PC-9 (cell line): ENCODE results near the gene HMMR. TPM values are rescaled to one million over a fixed set of nuclear protein-coding genes. Genes with fewer than 3 reads are reported as not detected.

Experiments
- BruUV-seq: library from RNA; stranded (reverse); fragments of 400-500 nt; replicated peaks from 2 replicates; lab custom pipeline; 2021; lab: Mats Ljungman, UMichigan
- CTCF ChIA-PET: fragments of 300-600 bp; sonication (Branson Sonifier 250); formaldehyde crosslinking; loops from one replicate; lab custom pipeline; 2022; ENCODE audit warnings: antibody characterized with exemption; lab: Charles Lee
- POLR2A ChIA-PET: fragments of 300-600 bp; sonication (Branson Sonifier 250); formaldehyde crosslinking; loops from one replicate; lab custom pipeline; 2022; ENCODE audit warnings: antibody characterized with exemption; ENCODE audit not compliant: unreplicated experiment; lab: Charles Lee
- DNase-seq, 2 experiments: peaks; one replicate each; pipeline versions ENCODE4 v3.0.0 to v3.0.0-alpha.2; 2015 to 2022; ENCODE audit warnings: mixed read lengths in 1 of 2
- H2AFZ ChIP-seq: fragments of 200-600 bp; sonication (generic); 2 replicates; pipeline ENCODE4 v1.8.1; 2017; ENCODE audit warnings: antibody characterized with exemption
- H3F3A ChIP-seq: fragments of 200-600 bp; sonication (generic); 2 replicates; pipeline ENCODE4 v1.8.1; 2017; ENCODE audit warnings: antibody characterized with exemption, mild to moderate bottlenecking, low read depth; ENCODE audit not compliant: insufficient read depth
- H3K27ac ChIP-seq: fragments of 200-600 bp; sonication (generic); 2 replicates; pipeline ENCODE4 v1.6.1; 2016; ENCODE audit warnings: mixed run types
- H3K27me3 ChIP-seq: fragments of 200-600 bp; sonication (generic); 2 replicates; pipeline ENCODE4 v1.6.1; 2016; ENCODE audit warnings: low read depth, mixed run types; ENCODE audit not compliant: insufficient read depth
- H3K36me3 ChIP-seq: fragments of 200-600 bp; sonication (generic); 2 replicates; pipeline ENCODE4 v1.6.1; 2016; ENCODE audit warnings: low read depth, mixed run types
- H3K4me1 ChIP-seq: fragments of 200-600 bp; sonication (generic); replicated peaks from 2 replicates; pipeline ENCODE4 v1.6.1; 2016; ENCODE audit warnings: mixed run types; ENCODE audit not compliant: insufficient read depth
- H3K4me2 ChIP-seq: fragments of 200-600 bp; sonication (generic); 2 replicates; pipeline ENCODE4 v1.6.1; 2017; ENCODE audit warnings: mixed run types
- H3K4me3 ChIP-seq: fragments of 200-600 bp; sonication (generic); 2 replicates; pipeline ENCODE4 v1.6.1; 2016; ENCODE audit warnings: mixed run types
- H3K79me2 ChIP-seq: fragments of 200-600 bp; sonication (generic); 2 replicates; pipeline ENCODE4 v1.6.1; 2017; ENCODE audit warnings: low read depth, mixed run types
- H3K9me2 ChIP-seq: fragments of 200-600 bp; sonication (generic); 2 replicates; pipeline ENCODE4 v1.8.1; 2017; ENCODE audit warnings: mild to moderate bottlenecking; ENCODE audit not compliant: insufficient read depth
- H3K9me3 ChIP-seq: fragments of 200-600 bp; sonication (generic); 2 replicates; pipeline ENCODE4 v1.8.1; 2016; ENCODE audit warnings: low read depth; ENCODE audit not compliant: insufficient read depth
- H4K20me1 ChIP-seq: fragments of 200-600 bp; sonication (generic); 2 replicates; pipeline ENCODE4 v1.8.1; 2017; ENCODE audit not compliant: insufficient read depth
- EZH2 ChIP-seq: fragments of 200-600 bp; sonication (generic); IDR thresholded peaks from 2 replicates; pipeline ENCODE4 v1.8.0; 2017; ENCODE audit warnings: antibody characterized with exemption, low read depth
- intact Hi-C: fragments of 100-400 bp; cut with micrococcal nuclease; formaldehyde crosslinking; loops from one replicate; pipeline ENCODE4 v1.10.0; 2022; ENCODE audit not compliant: unreplicated experiment
- total RNA-seq: library from RNA; stranded (reverse); gene quantifications from 2 replicates; pipeline ENCODE4 v1.2.3, GENCODE V29; 2021
- TF ChIP-seq, protein P1 (sequence below): fragments of 200-600 bp; sonication (generic); conservative IDR thresholded peaks from 2 replicates; pipeline ENCODE4 v1.6.1; 2017; ENCODE audit warnings: mixed run types, antibody characterized with exemption, mild to moderate bottlenecking, moderate library complexity

Gene HMMR
- total RNA-seq, 1 experiment from 2014 or later, result 94.5 TPM

DNA sequence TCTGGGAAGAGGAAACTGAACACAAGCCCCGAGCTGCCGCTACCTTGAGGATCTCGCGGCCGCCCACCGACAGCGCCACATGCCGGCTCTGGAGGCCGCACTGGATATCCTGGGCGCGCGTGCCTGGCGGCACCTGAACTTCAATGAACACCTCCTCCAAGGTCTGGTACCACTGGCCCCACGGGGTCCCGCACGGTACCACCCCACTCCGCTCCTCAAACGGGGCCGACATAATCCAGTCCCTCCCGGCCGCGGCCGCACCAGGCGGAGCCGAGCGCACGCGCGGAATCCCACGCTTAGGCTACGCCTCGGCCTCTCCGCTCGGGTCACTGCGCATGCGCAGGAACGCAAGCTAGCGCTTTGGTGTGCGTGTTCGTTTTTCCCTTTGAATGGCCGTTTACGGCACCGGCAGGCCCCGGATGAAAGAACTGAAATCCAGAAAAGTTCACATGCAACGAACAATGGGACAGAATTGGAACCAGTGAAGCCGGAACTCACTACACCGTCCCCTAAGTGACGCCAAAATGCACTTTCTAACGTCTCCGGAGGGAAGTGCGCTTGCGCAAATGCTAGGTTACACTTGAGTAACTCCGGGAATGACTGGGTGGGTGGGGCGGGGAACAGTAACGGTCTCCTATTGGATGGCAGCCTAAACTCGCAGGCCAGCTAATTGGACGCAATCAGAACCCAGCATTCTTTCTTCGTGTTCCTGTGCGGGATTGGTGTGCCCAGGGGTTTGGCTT, 442 bp upstream of the HMMR start, which contains the start of gene NUDCD2:
Gene NUDCD2, minus strand, starts transcription at position 284 of the 743 bp plus-strand sequence. Its CDS starts 52 bp downstream, at position 232.
- CTCF ChIA-PET, result interaction anchor here (0.6 to 1.2 kb wide), 4 partner anchors 9 to 1493 kb away, joined by 3 to 13 read pairs (median 6); no protein-coding TSS in a partner anchor
- peaks cover 36% of the 10 kb centered on the region for H3K4me1 ChIP-seq
- H3K27ac ChIP-seq, result peak within 1 kb of the TSS; percentile 95
- intact Hi-C loops, result loop anchor here (1.0 to 2.0 kb wide), 2 partner anchors 23 to 45 kb away; partner anchors contain the start of genes CCNG1 and MAT2B
- peak; percentile 91 to 96 for DNase-seq
- TF ChIP-seq EZH2, result no peak
- TF ChIP-seq, protein P1, sequence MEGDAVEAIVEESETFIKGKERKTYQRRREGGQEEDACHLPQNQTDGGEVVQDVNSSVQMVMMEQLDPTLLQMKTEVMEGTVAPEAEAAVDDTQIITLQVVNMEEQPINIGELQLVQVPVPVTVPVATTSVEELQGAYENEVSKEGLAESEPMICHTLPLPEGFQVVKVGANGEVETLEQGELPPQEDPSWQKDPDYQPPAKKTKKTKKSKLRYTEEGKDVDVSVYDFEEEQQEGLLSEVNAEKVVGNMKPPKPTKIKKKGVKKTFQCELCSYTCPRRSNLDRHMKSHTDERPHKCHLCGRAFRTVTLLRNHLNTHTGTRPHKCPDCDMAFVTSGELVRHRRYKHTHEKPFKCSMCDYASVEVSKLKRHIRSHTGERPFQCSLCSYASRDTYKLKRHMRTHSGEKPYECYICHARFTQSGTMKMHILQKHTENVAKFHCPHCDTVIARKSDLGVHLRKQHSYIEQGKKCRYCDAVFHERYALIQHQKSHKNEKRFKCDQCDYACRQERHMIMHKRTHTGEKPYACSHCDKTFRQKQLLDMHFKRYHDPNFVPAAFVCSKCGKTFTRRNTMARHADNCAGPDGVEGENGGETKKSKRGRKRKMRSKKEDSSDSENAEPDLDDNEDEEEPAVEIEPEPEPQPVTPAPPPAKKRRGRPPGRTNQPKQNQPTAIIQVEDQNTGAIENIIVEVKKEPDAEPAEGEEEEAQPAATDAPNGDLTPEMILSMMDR, result no peak; the same call in 1 of the 2 replicates
- POLR2A ChIA-PET, result interaction anchor here (0.6 to 2.6 kb wide), 9 partner anchors 14 to 535 kb away, joined by 3 to 38 read pairs (median 6); partner anchors contain the start of genes CCNG1 and MAT2B
- H3K9me3 ChIP-seq, result no peaks in the 10 kb centered on the region
- H3K4me3 ChIP-seq, result peak within 1 kb of the TSS; percentile 97
- H3F3A ChIP-seq, result peaks cover 32% of the 10 kb centered on the region
- H3K79me2 ChIP-seq, result peaks cover 71% of the 10 kb centered on the region
- H3K36me3 ChIP-seq, result peaks cover 6% of the 10 kb centered on the region
- H3K27me3 ChIP-seq, result no peaks in the 10 kb centered on the region
- H3K4me2 ChIP-seq, result peak within 1 kb of the TSS; percentile 98
- H4K20me1 ChIP-seq, result no peaks in the 10 kb centered on the region
- H3K9me2 ChIP-seq, result no peaks in the 10 kb centered on the region
- peak within 1 kb of the TSS; percentile 93 for H2AFZ ChIP-seq
- no TSS peak for BruUV-seq

DNA sequence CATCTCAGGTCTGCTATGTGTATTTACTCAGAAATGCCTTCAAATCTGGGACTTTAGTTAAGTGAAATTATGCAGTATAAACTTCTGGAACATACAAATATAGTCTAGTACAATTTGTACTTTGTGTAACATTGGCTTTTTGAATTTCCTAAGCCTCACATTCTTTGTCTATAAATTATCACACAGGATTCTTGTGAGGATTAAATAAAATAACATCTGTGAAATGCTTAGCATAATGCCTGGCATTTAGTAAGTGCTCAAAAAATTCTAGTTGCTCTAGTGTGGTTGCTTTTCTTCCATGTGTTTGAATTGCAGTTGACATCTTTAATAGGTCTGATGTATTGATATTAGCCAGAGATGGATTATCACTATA, 2.6 kb downstream of the HMMR start:
- Histone ChIP-seq H3F3A (peaks cover 27% of the 10 kb centered on the region), H3K9me3 (no peaks in the 10 kb centered on the region), H3K9me2 (no peaks in the 10 kb centered on the region), H3K4me1 (peaks cover 31% of the 10 kb centered on the region), H3K27ac (0 out of 2 replicates have a peak overlapping the region, but pooled peaks have one; percentile 72), H2AFZ (no peak overlapping the region; the same call in 1 of the 2 replicates), H3K27me3 (no peaks in the 10 kb centered on the region), H3K79me2 (peaks cover 57% of the 10 kb centered on the region), H3K4me3 (peak overlapping the region; percentile 1; the same call in 1 of the 2 replicates), H4K20me1 (no peaks in the 10 kb centered on the region), H3K4me2 (peak overlapping the region; percentile 98), H3K36me3 (no peaks in the 10 kb centered on the region; the same call in 1 of the 2 replicates)
- POLR2A ChIA-PET, result interaction anchor here (0.6 kb wide), 1 partner anchor 36 kb away, joined by 4 read pairs; no protein-coding TSS in a partner anchor
- TF ChIP-seq, protein P1, result no peak
- no peak for TF ChIP-seq EZH2
- CTCF ChIA-PET, result no interaction called here
- DNase-seq, result no peak
- BruUV-seq, result no TSS peak
- intact Hi-C loops, result no loop called here

DNA sequence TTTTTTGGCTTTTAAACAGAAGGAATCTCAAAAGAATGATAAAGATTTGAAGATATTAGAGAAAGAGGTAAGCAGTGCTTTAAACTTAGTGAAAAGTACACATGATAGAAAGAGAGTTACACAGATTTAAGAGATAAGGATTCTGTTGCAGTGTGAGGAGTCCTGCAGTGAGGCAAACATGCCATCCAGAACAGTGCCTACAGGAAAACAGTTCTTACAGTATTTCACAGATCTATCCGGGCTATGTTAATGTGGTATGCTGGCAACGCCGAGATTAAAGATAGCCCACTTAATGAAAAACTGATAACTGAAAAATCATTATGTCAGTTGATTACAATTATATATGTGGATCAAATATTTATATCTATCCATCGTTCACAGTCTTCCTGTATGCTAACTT, 7.2 kb downstream of the HMMR start:
- no TSS peak for BruUV-seq
- peaks cover 20% of the 10 kb centered on the region for H3K36me3 ChIP-seq
- no peaks in the 10 kb centered on the region for H4K20me1 ChIP-seq
- intact Hi-C loops, result no loop called here
- DNase-seq, result no peak
- no peaks in the 10 kb centered on the region for H3K9me3 ChIP-seq
- POLR2A ChIA-PET, result no interaction called here
- H3K79me2 ChIP-seq, result peaks cover 21% of the 10 kb centered on the region
- 0 out of 2 replicates have a peak, but pooled peaks cover 2% of the 10 kb centered on the region for H3F3A ChIP-seq
- no peak overlapping the region for H3K27ac ChIP-seq
- H3K4me3 ChIP-seq, result no peak overlapping the region
- no peak overlapping the region for H3K4me2 ChIP-seq
- H2AFZ ChIP-seq, result no peak overlapping the region
- no peaks in the 10 kb centered on the region for H3K27me3 ChIP-seq
- CTCF ChIA-PET, result no interaction called here
- H3K4me1 ChIP-seq, result peaks cover 15% of the 10 kb centered on the region
- H3K9me2 ChIP-seq, result no peaks in the 10 kb centered on the region
- TF ChIP-seq EZH2, result no peak
- TF ChIP-seq, protein P1, result no peak
